ENCODE results near the gene A3GALT2. TPM values are rescaled to one million over a fixed set of nuclear protein-coding genes. Genes with fewer than 3 reads are reported as not detected.

Gene A3GALT2
- total and polyA plus RNA-seq, 8 donors = 0.07 TPM; not detected in 7

- Histone ChIP-seq H3K4me3 (no peak overlapping the region), H3K27me3 (no peaks in the 10 kb centered on the region), H3K4me1 (peaks cover 0 to 11% (median 0%) of the 10 kb centered on the region in 3 donors), H3K9me3 (no peaks in the 10 kb centered on the region), H3K27ac (no peak overlapping the region), H3K36me3 (peaks cover 0 to 92% (median 61%) of the 10 kb centered on the region in 3 donors)
- peak in 2 of 4 donors; percentile 9 to 31 for ATAC-seq
- TF ChIP-seq, protein P1, sequence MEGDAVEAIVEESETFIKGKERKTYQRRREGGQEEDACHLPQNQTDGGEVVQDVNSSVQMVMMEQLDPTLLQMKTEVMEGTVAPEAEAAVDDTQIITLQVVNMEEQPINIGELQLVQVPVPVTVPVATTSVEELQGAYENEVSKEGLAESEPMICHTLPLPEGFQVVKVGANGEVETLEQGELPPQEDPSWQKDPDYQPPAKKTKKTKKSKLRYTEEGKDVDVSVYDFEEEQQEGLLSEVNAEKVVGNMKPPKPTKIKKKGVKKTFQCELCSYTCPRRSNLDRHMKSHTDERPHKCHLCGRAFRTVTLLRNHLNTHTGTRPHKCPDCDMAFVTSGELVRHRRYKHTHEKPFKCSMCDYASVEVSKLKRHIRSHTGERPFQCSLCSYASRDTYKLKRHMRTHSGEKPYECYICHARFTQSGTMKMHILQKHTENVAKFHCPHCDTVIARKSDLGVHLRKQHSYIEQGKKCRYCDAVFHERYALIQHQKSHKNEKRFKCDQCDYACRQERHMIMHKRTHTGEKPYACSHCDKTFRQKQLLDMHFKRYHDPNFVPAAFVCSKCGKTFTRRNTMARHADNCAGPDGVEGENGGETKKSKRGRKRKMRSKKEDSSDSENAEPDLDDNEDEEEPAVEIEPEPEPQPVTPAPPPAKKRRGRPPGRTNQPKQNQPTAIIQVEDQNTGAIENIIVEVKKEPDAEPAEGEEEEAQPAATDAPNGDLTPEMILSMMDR (IDR thresholded peaks at IDR 0.05) = no peak
- no peak for DNase-seq
- 86% methylated on average over 9 of the region's 9 CpGs for WGBS, 2 donors
- FAIRE-seq = no peak
- intact Hi-C loops (cut with DNase I) = no loop called here
Observed at GRCh38 chr1:33326785-33327184, 5.9 kb upstream of the A3GALT2 start.

DNA sequence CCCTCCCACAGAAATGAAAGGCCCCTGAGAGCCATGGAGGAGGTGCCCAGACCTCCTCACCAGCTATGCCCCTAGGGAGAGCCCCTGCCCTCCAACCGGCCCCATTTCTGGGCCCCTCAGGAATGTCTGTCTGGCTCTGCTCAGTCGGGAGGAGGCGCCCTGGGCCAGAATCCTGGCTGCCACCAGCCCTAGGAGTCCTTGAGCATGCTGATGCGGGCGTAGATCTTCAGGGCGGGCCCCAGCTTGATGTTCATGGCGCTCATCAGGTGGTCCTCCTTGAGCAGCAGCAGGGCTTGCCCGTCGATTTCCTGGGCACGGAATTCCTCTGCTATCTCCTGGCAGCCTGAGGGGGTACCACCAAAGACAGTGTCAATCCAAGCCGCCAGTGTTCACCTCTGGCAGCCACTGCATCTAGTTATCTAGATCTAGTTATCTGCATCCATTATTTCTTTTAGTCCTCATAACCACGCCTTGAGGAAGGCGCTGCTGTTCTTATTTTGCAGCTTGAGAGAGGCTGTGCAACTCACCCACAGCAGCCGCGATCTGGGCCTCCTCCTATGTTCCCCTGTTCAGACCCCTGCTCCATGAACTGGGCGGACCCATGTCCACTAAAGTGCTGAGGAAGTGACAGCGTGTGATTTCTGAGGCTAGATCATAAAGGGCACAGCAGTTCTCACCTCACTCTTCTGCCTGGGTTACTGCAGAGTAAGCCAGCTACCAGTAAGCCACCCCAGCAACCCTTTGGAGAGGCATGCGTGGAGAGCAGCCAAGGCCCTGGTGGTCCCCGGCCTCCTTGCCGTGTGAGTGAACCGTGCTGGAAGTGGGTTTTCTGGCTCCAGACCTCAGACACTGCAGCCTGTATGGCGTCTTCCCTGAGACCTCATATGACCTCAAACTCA is 4.0 kb upstream of the A3GALT2 start:
- intact Hi-C loops (cut with DNase I) = no loop called here
- H3K4me3 ChIP-seq = no peak overlapping the region
- peaks cover 0 to 11% (median 0%) of the 10 kb centered on the region in 3 donors for H3K4me1 ChIP-seq
- 86 to 87% methylated on average over 22 of the region's 22 CpGs for WGBS, 2 donors
- no peak for FAIRE-seq
- H3K27me3 ChIP-seq = no peaks in the 10 kb centered on the region
- DNase-seq = peak in 1 of 6 donors; percentile 44
- ATAC-seq = no peak
- TF ChIP-seq, protein P1 (IDR thresholded peaks at IDR 0.05) = no peak
- no peaks in the 10 kb centered on the region for H3K9me3 ChIP-seq
- no peak overlapping the region for H3K27ac ChIP-seq
- peaks cover 0 to 74% (median 43%) of the 10 kb centered on the region in 3 donors for H3K36me3 ChIP-seq

GRCh38 chr1:33323663-33324477 is 3.0 kb upstream of the A3GALT2 start:
- 76 to 91% methylated on average over 14 of the region's 14 CpGs for WGBS, 2 donors
- Histone ChIP-seq H3K36me3 (peaks cover 0 to 63% (median 32%) of the 10 kb centered on the region in 3 donors), H3K9me3 (no peaks in the 10 kb centered on the region), H3K4me1 (peaks cover 0 to 11% (median 0%) of the 10 kb centered on the region in 3 donors), H3K4me3 (no peak overlapping the region), H3K27ac (no peak overlapping the region), H3K27me3 (no peaks in the 10 kb centered on the region)
- DNase-seq (no peak), FAIRE-seq (no peak), ATAC-seq (no peak)
- intact Hi-C loops (cut with DNase I) = no loop called here
- TF ChIP-seq, protein P1 (IDR thresholded peaks at IDR 0.05) = no peak

- Histone ChIP-seq H3K9me3 (no peaks in the 10 kb centered on the region), H3K36me3 (peaks cover 0 to 55% (median 27%) of the 10 kb centered on the region in 3 donors), H3K4me3 (no peak overlapping the region), H3K27ac (no peak overlapping the region), H3K27me3 (no peaks in the 10 kb centered on the region), H3K4me1 (peaks cover 0 to 7% (median 0%) of the 10 kb centered on the region in 3 donors)
- 89 to 91% methylated on average over 10 of the region's 10 CpGs for WGBS, 2 donors
- DNase-seq (no peak), ATAC-seq (no peak), FAIRE-seq (no peak)
- TF ChIP-seq, protein P1 (IDR thresholded peaks at IDR 0.05) = no peak
- intact Hi-C loops (cut with DNase I) = no loop called here
Observed at GRCh38 chr1:33322870-33323585, 2.1 kb upstream of the A3GALT2 start.
